Ovary (tissue), 3 donors: ENCODE results near the gene TMIE.

Experiments used
- EP300 ChIP-seq: sonication (generic); formaldehyde crosslinking; IDR thresholded peaks from one replicate; pipeline ENCODE4 v1.6.1; 2017; ENCODE audit warnings: antibody characterized with exemption
- POLR2A ChIP-seq: fragments of 450-650 bp; IDR thresholded peaks from one replicate; pipeline ENCODE4 v1.6.1; 2017; ENCODE audit warnings: antibody characterized with exemption, mild to moderate bottlenecking, moderate library complexity
- TF ChIP-seq, protein P1 (sequence below), 3 donors: fragments of 450-650 bp in 2 of 3; fragments of 200-600 bp in 1 of 3; IDR thresholded peaks; one replicate each; pipeline versions ENCODE4 v1.5.1 to v1.8.0; 2016 to 2022; ENCODE audit warnings: antibody characterized with exemption in 3 of 3, mild to moderate bottlenecking in 1 of 3
- donor health status: DM: no; HTN: no; CAD: no.

DNA sequence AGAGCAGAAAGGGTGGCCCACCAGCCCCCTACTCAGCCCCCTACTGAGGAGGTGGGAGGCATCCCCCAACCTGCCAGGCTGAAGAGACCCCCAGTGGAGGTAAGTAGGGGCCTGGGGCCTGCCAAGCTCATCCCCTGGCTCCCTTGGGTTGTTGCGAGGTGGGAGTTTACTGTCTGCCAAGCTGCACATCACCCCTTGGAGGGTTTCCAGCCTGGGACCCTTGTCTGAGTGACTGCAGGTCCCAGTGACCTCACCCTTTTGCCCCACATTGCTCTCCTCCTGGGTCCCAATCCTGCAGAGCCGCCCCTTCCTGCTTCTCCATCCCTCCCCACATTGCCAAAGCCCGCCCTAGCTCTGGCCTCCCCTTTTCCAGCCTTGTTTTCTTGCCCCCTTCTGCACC is 6.7 kb upstream of the TMIE start:
- TF ChIP-seq, protein P1, sequence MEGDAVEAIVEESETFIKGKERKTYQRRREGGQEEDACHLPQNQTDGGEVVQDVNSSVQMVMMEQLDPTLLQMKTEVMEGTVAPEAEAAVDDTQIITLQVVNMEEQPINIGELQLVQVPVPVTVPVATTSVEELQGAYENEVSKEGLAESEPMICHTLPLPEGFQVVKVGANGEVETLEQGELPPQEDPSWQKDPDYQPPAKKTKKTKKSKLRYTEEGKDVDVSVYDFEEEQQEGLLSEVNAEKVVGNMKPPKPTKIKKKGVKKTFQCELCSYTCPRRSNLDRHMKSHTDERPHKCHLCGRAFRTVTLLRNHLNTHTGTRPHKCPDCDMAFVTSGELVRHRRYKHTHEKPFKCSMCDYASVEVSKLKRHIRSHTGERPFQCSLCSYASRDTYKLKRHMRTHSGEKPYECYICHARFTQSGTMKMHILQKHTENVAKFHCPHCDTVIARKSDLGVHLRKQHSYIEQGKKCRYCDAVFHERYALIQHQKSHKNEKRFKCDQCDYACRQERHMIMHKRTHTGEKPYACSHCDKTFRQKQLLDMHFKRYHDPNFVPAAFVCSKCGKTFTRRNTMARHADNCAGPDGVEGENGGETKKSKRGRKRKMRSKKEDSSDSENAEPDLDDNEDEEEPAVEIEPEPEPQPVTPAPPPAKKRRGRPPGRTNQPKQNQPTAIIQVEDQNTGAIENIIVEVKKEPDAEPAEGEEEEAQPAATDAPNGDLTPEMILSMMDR (IDR thresholded peaks at IDR 0.05), result no peak
- TF ChIP-seq POLR2A, result no peak
- TF ChIP-seq EP300, result no peak
